Hematopoietic multipotent progenitor cell treated with erythropoietin and hydrocortisone succinate and interleukin-3 and kit ligand, for 17 days (in vitro differentiated cells): ENCODE results near the gene TRIM29.
"Not testable (repeated sequence)": the region's sequence is repeated elsewhere in the genome, so short reads cannot be mapped to it uniquely, and the experiment has no call there.

Source experiments
- DNase-seq: peaks from one replicate; pipeline ENCODE4 v3.0.0-alpha.2; 2015; ENCODE audit warnings: low spot score

TRIM29 gene

GRCh38 chr11:120137611-120138521 is at the start of gene TRIM29:
Gene TRIM29, minus strand, starts transcription at chr11:120138113. Its CDS starts 82 bp downstream, at chr11:120138031.
- no peak for DNase-seq

GRCh38 chr11:120186774-120187591 is 49.1 kb upstream of the TRIM29 start:
- DNase-seq: no peak

- no peak for DNase-seq
Observed at GRCh38 chr11:120186456-120186773, 48.5 kb upstream of the TRIM29 start.

GRCh38 chr11:120185706-120186455 is 48.0 kb upstream of the TRIM29 start:
- no peak for DNase-seq

GRCh38 chr11:120184946-120185705 is 47.2 kb upstream of the TRIM29 start:
- DNase-seq: no peak

GRCh38 chr11:120184371-120184945 is 46.5 kb upstream of the TRIM29 start:
- no peak for DNase-seq

GRCh38 chr11:120183701-120184141 is 45.8 kb upstream of the TRIM29 start:
- DNase-seq: no peak

- DNase-seq: no peak
Observed at GRCh38 chr11:120182790-120183491, 45.0 kb upstream of the TRIM29 start.

GRCh38 chr11:120182372-120182771 is 44.5 kb upstream of the TRIM29 start:
- DNase-seq: no peak

GRCh38 chr11:120181376-120181975 is 43.6 kb upstream of the TRIM29 start:
- no peak for DNase-seq

GRCh38 chr11:120180551-120181232 is 42.8 kb upstream of the TRIM29 start:
- DNase-seq: no peak

- not testable (repeated sequence) for DNase-seq
Observed at GRCh38 chr11:120180063-120180462, 42.1 kb upstream of the TRIM29 start.

- DNase-seq: no peak
Observed at GRCh38 chr11:120179057-120179672, 41.3 kb upstream of the TRIM29 start.

GRCh38 chr11:120178561-120179056 is 40.7 kb upstream of the TRIM29 start:
- no peak for DNase-seq

GRCh38 chr11:120174866-120175265 is 37.0 kb upstream of the TRIM29 start:
- DNase-seq: no peak

GRCh38 chr11:120173807-120174206 is 35.9 kb upstream of the TRIM29 start:
- no peak for DNase-seq

GRCh38 chr11:120173019-120173705 is 35.2 kb upstream of the TRIM29 start:
- DNase-seq: no peak
